RCC 7860 (cell line): Measurements from ENCODE around the gene ZNF775.

ENCODE experiments used
- DNase-seq: peaks from one replicate; pipeline ENCODE4 v3.0.0-alpha.2; 2015; ENCODE audit warnings: low spot score
- FAIRE-seq: peaks from 2 replicates; lab custom pipeline; 2012; peaks lifted over from hg19 to GRCh38; lab: Jason Lieb, UNC

Gene ZNF775

GRCh38 chr7:150378853-150379440 lies at the start of gene ZNF775:
Gene ZNF775, plus strand, starts transcription at chr7:150379330. Its CDS starts 9,141 bp downstream, at chr7:150388471.
- peak; percentile 8 for FAIRE-seq
- DNase-seq, result peak; percentile 96

GRCh38 chr7:150329331-150330120 lies 49.6 kb upstream of the ZNF775 start:
- FAIRE-seq (no peak), DNase-seq (peak; percentile 34)

GRCh38 chr7:150330211-150330885 lies 48.8 kb upstream of the ZNF775 start:
- DNase-seq (no peak), FAIRE-seq (no peak)

GRCh38 chr7:150332852-150333635 lies 46.1 kb upstream of the ZNF775 start:
- no peak for FAIRE-seq
- no peak for DNase-seq

- DNase-seq (no peak), FAIRE-seq (no peak)
Observed at GRCh38 chr7:150333659-150334058, 45.5 kb upstream of the ZNF775 start.

GRCh38 chr7:150334108-150334507 lies 45.0 kb upstream of the ZNF775 start:
- no peak for DNase-seq
- no peak for FAIRE-seq

- DNase-seq (no peak), FAIRE-seq (no peak)
Observed at GRCh38 chr7:150335108-150335773, 43.9 kb upstream of the ZNF775 start.

- DNase-seq (no peak), FAIRE-seq (no peak)
Observed at GRCh38 chr7:150335774-150336112, 43.4 kb upstream of the ZNF775 start.

GRCh38 chr7:150336746-150337145 lies 42.4 kb upstream of the ZNF775 start:
- DNase-seq (no peak), FAIRE-seq (no peak)

- no peak for FAIRE-seq
- no peak for DNase-seq
Observed at GRCh38 chr7:150337179-150337578, 42.0 kb upstream of the ZNF775 start.

GRCh38 chr7:150337659-150338081 lies 41.5 kb upstream of the ZNF775 start:
- FAIRE-seq (no peak), DNase-seq (no peak)

- FAIRE-seq (no peak), DNase-seq (no peak)
Observed at GRCh38 chr7:150338166-150338829, 40.8 kb upstream of the ZNF775 start.

- FAIRE-seq (peak; percentile 99), DNase-seq (peak; percentile 98)
Observed at GRCh38 chr7:150339409-150339809, 39.7 kb upstream of the ZNF775 start.

GRCh38 chr7:150340024-150340749 lies 38.9 kb upstream of the ZNF775 start:
- peak; percentile 71 for FAIRE-seq
- DNase-seq, result peak; percentile 84

GRCh38 chr7:150340875-150341262 lies 38.3 kb upstream of the ZNF775 start:
- DNase-seq, result no peak
- FAIRE-seq, result no peak

- FAIRE-seq (no peak), DNase-seq (peak; percentile 40)
Observed at GRCh38 chr7:150341263-150342120, 37.6 kb upstream of the ZNF775 start, which contains the start of gene RARRES2. Gene RARRES2, minus strand, starts transcription at chr7:150341629. Its CDS starts 1,020 bp downstream, at chr7:150340609.

- no peak for FAIRE-seq
Observed at GRCh38 chr7:150342121-150342408, 37.1 kb upstream of the ZNF775 start.

GRCh38 chr7:150343225-150343624 lies 35.9 kb upstream of the ZNF775 start:
- DNase-seq, result no peak
- no peak for FAIRE-seq

More at GRCh38 chr7:150342121-150342408, 37.1 kb upstream of the ZNF775 start:
- no peak for DNase-seq
